NCI-H128 (cell line): Measurements from ENCODE around the gene GARRE1.

Experiments
- DNase-seq: peaks from one replicate; lab custom pipeline; 2025; ENCODE audit not compliant: unreplicated experiment; lab: John Stamatoyannopoulos, UW

The GARRE1 gene

GRCh38 chr19:34288381-34288780 lies 34.0 kb downstream of the GARRE1 start:
- no peak for DNase-seq

GRCh38 chr19:34291235-34291634 lies 36.9 kb downstream of the GARRE1 start:
- no peak for DNase-seq

- DNase-seq: no peak
Measured at GRCh38 chr19:34295103-34295502, 40.7 kb downstream of the GARRE1 start.

DNA sequence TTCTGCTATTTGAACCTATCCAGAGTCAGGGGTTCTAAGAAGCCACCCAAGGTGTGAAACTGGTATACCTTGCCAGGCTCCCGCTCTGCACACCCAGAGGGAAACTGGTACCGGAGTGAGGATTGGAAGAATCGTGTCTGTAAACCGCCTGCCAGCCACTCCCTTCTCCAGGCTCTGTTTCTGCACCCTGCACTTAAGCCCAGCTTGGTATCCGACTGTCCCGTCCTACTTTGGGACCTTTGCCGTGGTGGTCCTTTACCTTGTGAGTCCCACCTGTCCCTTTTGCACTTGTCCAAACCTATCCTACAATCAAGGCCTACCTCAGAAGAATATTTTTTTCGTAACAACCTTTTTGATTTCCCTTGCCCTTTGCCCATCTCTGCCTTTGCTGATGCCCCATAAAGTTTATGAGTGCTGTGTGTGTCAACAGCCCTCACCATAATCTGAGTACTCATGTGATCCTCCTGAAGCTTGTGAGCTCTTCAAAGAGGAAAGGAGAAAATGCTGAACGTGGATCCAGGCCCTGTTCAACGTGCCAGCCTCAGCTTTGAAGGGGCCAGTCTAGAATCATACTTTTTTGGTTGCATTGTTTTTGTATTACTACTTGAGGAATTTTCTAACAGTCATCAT lies 44.7 kb downstream of the GARRE1 start:
- no peak for DNase-seq

GRCh38 chr19:34299576-34299975 lies 45.2 kb downstream of the GARRE1 start:
- DNase-seq: no peak

DNA sequence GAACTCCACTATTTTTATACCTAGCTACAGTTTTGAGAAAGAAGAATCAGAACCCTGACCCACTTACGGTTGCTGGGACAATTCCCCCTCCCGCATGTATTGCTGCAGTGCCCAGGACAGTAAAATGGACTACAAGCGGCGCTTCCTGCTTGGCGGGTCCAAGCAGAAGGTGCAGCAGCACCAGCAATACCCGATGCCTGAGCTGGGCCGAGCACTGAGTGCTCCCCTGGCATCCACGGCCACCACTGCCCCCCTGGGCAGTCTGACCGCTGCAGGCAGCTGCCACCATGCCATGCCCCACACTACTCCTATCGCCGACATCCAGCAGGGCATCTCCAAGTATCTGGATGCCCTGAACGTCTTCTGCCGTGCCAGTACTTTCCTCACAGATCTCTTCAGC lies 46.0 kb downstream of the GARRE1 start:
- no peak for DNase-seq

DNA sequence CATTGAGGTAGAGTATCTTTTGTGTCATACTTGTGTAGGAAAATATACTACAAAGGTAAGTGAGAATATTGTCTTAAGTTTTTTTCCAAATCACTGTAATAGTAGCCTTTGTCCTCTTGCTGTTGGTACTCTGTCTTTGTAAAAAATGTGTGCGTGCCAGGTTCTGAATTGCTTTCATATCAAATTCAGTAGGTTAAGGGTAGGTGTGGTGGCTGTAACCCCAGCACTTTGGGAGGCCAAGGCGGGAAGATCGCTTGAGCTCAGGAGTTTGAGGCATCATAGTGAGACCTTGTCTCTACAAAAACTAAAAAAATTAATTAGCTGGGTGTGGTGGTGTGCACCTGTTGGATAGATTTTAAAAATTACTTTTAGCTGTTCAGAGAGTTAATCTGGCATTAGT lies 46.6 kb downstream of the GARRE1 start:
- no peak for DNase-seq
